WERI-Rb-1 (cell line): ENCODE measurements around the gene CLIC3.

Experiments used
- DNase-seq: peaks from one replicate; pipeline ENCODE4 v3.0.0-alpha.2; 2020
- H3K27ac ChIP-seq: fragments of 250-450 bp; sonication (Bioruptor Pico); 2 replicates; pipeline ENCODE4 v1.5.1; 2020; ENCODE audit warnings: mild to moderate bottlenecking, moderate library complexity
- H3K27me3 ChIP-seq: fragments of 250-450 bp; sonication (Bioruptor Pico); 2 replicates; pipeline ENCODE4 v1.5.1; 2021; ENCODE audit warnings: mild to moderate bottlenecking, low read depth, moderate library complexity; ENCODE audit not compliant: insufficient read depth, severe bottlenecking
- H3K36me3 ChIP-seq: fragments of 250-450 bp; sonication (Bioruptor Pico); 2 replicates; pipeline ENCODE4 v1.5.1; 2020; ENCODE audit warnings: mild to moderate bottlenecking, moderate library complexity
- H3K4me3 ChIP-seq: 2 replicates; pipeline ENCODE4 v1.5.1; 2011; ENCODE audit warnings: low read depth, mild to moderate bottlenecking, control low read depth, low read length
- H3K9me3 ChIP-seq: fragments of 250-450 bp; sonication (Bioruptor Pico); 2 replicates; pipeline ENCODE4 v1.5.1; 2021; ENCODE audit warnings: mild to moderate bottlenecking, moderate library complexity; ENCODE audit not compliant: severe bottlenecking
- CTCF ChIP-seq: IDR thresholded peaks from 2 replicates; pipeline ENCODE4 v1.5.1; 2011; ENCODE audit warnings: low read depth, mild to moderate bottlenecking, control low read depth, inconsistent platforms, low read length

CLIC3 gene

DNA sequence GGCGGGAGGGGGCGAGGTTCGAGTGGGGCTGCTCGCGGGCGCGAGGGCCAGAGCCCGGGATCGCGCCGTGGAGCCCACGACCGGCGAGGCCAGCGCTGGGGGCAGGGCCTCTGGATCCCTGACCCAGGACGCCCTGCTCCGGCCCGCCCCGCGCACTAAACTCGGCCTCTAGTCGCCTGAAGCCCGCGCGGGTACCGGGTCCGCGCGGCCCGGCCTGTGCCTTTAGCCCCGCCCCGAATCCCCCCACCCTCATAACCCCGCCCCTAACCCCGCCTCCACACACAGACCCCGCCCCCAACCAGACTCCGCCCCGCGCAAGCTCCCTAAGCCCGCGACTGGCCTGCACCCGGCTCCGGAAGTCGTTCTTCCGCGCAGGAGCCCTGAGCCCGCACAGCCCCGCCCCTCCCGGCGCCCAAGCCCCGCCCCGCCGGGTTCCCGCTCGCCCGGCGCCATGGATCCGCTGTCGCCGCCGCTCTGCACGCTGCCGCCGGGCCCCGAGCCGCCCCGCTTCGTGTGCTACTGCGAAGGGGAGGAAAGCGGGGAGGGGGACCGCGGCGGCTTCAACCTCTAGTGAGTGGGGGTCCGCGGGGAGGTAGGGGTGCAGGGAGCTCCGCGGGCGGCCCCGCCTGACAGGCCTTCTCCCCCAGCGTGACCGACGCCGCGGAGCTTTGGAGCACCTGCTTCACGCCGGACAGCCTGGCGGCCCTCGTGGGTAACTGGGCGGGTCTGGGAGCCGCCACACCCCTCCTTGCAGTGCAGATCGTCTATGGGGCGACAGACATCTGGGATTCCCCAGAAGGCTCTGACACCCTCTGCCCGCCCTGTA, 4.2 kb downstream of the CLIC3 start, which contains the start of gene PAXX:
Gene PAXX (plus strand): TSS at position 430 of the 826 bp plus-strand sequence. CDS start 22 bp downstream, at position 452.
- peak within 1 kb of the TSS; percentile 90 for H3K27ac ChIP-seq
- H3K4me3 ChIP-seq, result peak within 1 kb of the TSS; percentile 67
- no peak for TF ChIP-seq CTCF
- H3K36me3 ChIP-seq, result peaks cover 20% of the 10 kb centered on the region
- no peaks in the 10 kb centered on the region for H3K27me3 ChIP-seq
- H3K9me3 ChIP-seq, result peaks cover 4% of the 10 kb centered on the region
- peak; percentile 91 for DNase-seq

DNA sequence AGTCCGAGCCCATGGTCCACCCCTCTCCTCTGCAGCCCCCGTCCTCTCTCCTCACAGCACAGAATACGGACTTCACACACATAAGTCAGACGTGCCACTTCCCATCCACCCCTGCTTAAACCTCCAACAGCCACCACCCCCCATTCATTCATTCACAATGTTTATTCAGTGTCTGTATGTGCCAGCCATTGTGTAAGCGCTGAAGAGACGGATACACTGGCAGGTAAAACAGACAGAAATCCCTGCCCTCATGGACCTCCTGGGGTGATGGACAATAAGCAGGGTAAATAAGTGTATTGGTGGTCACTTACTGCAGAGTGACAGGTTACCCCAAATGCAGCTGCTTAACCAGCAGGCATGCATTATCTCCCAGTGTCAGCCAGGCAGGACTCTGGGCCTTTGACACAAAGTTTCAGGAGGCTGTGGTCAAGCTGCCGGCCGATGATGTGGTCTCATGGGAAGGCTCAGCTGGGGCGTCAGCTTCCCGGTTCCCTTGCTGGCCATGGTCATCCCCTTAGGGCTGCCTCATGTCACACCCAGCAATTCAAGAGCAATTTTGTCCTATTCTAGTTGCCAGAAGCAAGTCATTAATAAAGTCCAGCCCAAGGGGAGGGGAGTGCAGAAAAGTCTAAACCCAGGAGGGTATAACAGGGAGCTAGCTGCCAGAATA, 6.0 kb downstream of the CLIC3 start:
- H3K9me3 ChIP-seq, result peaks cover 4% of the 10 kb centered on the region
- no peak for TF ChIP-seq CTCF
- peaks cover 20% of the 10 kb centered on the region for H3K36me3 ChIP-seq
- no peak overlapping the region for H3K27ac ChIP-seq
- H3K4me3 ChIP-seq, result no peak overlapping the region
- DNase-seq, result no peak
- no peaks in the 10 kb centered on the region for H3K27me3 ChIP-seq

GRCh38 chr9:136988872-136989271, 7.5 kb downstream of the CLIC3 start:
- H3K36me3 ChIP-seq, result peaks cover 8% of the 10 kb centered on the region
- no peak overlapping the region for H3K27ac ChIP-seq
- peaks cover 4% of the 10 kb centered on the region for H3K9me3 ChIP-seq
- H3K27me3 ChIP-seq, result no peaks in the 10 kb centered on the region
- no peak for DNase-seq
- no peak for TF ChIP-seq CTCF
- no peak overlapping the region for H3K4me3 ChIP-seq

DNA sequence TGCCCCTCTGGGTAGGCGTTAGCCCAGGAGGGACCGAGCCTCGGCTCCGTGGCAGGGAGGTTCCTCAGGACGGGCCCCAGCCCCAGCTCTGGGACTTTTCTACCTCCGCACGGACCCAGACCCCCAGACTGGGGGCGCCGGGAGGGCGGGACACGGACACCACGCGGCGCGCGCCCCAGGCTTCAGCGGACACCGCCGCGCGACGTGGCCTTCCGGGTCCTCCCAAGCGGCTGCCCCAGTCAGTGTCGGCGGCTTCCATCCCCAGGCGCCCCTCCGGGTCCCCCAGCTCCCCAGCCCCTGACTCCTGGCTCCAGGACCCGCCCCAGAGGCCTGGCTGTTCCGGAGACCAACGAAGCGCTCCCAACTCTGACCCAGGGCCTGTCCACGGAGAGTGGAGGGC, 10.5 kb downstream of the CLIC3 start:
- H3K27me3 ChIP-seq, result no peaks in the 10 kb centered on the region
- H3K36me3 ChIP-seq, result no peaks in the 10 kb centered on the region
- no peak for TF ChIP-seq CTCF
- no peak for DNase-seq
- no peak overlapping the region for H3K4me3 ChIP-seq
- H3K9me3 ChIP-seq, result peaks cover 4% of the 10 kb centered on the region
- H3K27ac ChIP-seq, result no peak overlapping the region

DNA sequence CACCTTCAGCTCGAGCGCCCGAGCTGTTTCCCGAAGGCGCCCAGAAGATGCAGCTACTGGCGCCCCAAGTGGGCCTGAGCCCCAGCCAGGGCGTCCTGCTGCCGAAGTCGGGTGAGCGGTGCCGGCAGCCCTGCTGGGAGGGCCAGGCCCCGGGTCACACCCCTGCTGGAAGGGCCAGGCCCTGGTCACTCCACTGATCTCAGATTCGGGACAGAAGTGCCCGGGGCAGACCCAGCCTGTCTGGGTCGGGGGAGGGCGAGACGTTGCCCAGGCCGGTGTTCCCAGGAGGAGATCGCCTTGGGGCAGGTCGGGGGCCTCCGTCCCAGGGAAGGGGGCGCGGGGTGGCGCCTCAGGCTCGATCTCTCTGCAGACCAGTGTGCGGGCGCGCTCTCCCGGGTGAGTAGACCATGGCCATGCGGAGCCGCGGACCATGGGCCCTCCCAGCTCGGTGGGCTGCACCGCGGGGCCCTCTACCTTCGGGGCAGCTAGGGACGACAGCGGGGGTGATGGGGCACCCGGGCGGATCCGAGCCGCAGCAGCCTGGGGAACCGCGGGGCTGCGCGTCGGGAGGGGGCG, 11.3 kb downstream of the CLIC3 start:
- TF ChIP-seq CTCF, result no peak
- Histone ChIP-seq H3K4me3 (no peak overlapping the region), H3K27ac (no peak overlapping the region), H3K36me3 (no peaks in the 10 kb centered on the region), H3K9me3 (no peaks in the 10 kb centered on the region), H3K27me3 (no peaks in the 10 kb centered on the region)
- no peak for DNase-seq
